Measurements from ENCODE around the gene RIN3.
"Not testable (repeated sequence)": the region's sequence is repeated elsewhere in the genome, so short reads cannot be mapped to it uniquely, and the experiment has no call there.

Gene RIN3

GRCh38 chr14:92635031-92635430 is 121.5 kb downstream of the RIN3 start:
- DNase-seq: no peak

DNA sequence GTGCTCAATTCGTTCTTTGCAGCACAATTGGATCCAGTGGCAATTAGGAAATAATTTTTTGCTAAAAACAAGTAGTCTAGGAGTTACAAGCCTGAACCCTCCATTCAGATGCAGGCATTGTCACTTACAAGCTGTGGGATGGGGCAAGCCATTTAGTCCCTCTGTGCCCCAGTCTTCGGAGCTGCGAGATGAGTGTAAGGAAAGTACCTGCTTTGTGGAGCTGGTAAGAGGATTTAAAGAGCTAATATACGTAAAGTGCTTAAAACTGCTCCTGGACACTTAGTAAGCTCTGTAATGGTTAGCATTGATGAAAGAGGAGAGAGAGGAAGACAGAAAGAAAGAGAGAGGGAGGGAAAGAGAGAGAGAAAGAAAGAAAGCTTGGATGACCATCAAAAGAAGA is 122.3 kb downstream of the RIN3 start:
- DNase-seq: no peak

DNA sequence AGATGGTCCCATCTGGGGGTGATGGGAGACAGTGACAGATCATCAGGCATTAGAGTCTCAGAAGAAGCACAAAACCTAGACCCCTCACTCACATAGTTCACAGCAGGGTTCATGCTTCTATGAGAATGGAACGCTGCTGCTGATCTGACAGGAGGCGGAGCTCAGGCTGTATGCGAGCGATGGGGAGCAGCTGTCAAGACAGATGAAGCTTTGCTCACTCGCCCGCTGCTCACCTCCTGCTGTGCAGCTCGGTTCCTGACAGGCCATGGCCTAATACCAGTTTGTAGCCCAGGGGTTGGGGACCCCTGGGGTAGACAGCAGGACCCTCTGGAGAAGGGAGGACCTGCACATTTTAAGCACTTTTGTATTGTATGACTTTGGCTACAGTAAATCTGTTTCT is 123.6 kb downstream of the RIN3 start:
- no peak for DNase-seq

DNA sequence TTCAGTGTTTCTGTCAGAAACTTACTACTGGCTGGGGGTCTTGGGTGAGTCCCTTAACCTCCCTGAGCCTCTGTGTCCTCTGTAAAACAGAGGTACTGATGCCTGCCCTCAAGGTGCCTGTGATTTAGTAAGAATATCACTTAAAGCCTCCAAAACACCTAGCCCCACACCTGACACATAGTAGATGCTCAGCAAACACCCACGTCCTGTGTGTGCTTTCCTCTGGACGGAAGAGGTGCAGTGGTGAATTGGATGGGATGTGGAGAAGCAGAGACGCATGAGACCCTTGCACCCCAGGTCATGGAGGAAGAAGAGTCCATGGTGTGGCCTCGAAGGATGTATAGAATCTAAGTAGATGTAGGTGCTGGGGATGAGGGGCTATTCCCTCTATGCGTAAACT is 124.3 kb downstream of the RIN3 start:
- no peak for DNase-seq

DNA sequence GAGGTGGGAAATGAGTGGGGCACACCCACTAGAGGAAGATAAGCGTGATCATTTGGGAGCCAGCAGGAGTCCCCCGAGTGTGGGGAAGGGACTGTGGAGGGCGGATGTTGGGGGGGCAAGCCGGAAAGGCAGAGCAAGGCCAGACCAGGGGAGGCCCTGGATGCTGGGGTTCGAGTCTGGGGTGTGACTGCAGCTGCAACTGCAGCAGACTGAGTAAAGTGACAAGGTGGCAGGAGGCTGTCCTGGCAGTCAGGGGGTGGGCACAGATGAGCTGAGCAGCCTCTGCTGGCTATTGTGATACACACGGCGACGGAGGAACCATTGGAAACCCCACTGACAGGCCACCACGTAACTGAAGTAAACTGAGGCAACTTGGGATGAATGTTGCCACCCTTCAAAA is 124.7 kb downstream of the RIN3 start:
- no peak for DNase-seq

GRCh38 chr14:92638904-92639303 is 125.3 kb downstream of the RIN3 start:
- no peak for DNase-seq

- DNase-seq: not testable (repeated sequence)
Observed at GRCh38 chr14:92639472-92640117, 126.0 kb downstream of the RIN3 start.

- DNase-seq: no peak
Observed at GRCh38 chr14:92641306-92641705, 127.7 kb downstream of the RIN3 start.

DNA sequence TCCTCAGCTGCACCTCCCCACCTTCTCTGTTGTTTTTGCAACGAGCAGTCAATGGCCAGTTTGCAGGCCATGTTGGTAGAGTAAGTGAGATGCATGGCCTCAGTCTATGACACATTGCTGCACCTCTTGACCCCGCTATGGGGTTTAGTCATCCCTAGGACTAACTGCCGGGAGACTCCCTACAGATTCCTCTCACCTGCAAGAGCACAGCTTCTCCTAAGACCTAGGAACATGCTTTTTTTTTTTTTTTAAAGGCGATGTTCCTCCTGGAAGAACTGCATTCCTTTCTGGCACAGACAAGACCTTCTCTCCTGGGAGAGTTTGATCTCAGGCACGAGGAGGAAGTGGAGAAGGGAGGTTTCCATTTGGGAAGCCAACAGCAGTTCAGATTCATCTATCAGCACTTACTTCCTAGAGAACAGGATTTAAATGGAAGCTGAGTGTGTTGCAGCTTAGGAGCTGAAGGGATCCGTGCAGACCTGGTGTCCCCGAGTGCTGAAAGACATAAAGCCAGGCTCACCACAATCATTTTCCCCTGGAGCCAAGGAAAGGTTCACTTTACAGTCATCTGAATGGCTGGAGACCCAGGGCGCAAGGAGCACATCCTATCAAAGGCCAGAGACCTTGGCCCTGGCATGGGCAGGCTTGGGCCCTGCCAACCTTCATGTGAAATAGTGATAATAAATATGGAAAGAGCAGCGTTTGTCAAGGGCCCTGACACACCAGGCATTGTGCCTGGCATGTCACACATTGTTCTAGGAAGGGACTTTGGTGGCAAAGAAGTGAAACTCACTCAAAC is 130.8 kb downstream of the RIN3 start:
- no peak for DNase-seq

DNA sequence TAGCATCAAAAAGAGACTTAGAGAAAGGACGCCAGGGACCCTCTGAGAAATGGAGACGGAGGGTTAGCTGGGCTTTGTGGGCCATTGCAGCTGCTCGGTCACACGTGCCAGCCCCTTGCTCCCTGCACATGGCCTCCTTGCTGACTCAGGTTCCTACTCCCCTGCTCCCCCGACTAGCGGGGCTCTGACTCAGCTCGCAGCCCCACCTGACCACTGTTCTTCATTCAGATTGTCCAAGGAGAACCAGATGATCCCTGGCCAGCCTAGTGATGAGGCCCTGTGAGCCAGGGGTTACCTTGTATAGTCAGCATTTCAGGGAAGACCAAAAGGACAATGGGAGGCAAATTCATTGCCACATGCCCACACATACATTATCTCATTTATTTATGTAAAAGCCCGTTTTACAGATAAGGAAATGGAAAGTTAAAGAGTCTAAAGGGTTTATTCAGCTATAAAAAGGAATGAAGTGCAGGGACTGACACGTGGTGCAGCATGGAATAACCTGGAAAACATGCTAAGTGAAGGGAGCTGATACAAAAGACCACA is 131.5 kb downstream of the RIN3 start:
- DNase-seq: no peak

GRCh38 chr14:92645841-92646478 is 132.4 kb downstream of the RIN3 start:
- DNase-seq: no peak

DNA sequence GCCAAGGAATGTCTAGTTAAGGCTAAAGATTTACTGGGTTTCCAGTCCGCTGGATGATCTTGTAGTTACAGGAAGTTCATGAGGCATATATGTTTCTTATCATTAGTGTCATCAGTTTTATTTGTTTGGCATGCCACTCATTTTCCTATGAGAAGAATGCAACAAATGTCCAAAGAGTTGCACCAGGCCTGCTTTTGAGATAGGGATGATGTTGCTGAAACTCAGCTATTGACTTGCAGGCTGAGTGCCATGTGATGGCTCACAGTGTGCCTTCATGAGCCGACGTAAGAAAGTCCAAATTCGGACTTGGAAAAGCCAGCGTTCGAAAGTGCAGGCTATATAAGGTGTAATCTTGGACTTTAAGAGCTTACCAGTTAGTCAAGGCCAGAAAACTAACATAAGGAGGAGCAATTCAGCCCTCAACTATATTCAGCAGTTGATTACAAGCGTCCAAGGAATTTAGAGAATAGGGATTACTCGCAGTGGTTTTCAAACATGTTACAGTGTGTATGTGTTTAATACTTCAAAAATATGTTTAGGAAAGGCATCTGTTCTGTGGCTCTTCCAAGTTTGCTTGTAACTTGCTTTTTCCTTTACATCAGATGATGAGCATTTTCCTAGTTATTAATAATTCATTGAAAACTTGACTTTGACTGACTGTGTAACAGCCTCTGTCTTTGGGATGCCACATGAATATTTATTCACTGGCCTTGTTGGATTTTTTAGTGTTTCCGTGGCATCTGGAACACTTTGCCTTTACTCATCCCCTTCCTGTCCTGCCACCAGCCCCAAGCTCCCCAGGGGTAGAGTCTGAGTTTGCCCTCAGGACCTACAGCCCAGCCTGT is 133.6 kb downstream of the RIN3 start:
- no peak for DNase-seq

DNA sequence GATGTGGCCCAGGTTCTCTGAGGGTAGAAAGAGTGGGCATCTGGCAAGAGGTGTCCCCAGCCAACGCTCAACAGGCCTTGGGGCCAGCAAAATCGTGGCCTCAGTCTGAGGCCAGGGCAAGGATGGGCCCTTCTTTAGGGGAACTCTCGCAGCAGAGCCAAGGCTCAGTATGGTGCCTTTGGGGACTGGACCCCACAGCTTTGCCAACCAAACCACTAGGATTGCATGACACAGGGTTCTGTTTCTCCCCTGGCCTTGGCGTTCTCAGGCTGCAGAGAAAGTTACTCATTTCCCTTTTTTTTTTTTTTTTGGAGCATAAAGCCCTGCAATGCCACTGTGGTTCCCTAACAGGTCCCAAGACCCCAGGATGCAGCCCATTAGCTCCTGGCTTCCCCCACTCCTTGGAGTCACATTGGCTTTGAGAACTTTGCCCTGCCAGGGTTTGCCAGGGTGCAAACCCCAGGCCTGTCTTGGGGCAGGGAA is 134.3 kb downstream of the RIN3 start:
- no peak for DNase-seq

GRCh38 chr14:92649066-92649465 is 135.5 kb downstream of the RIN3 start:
- DNase-seq: no peak

DNA sequence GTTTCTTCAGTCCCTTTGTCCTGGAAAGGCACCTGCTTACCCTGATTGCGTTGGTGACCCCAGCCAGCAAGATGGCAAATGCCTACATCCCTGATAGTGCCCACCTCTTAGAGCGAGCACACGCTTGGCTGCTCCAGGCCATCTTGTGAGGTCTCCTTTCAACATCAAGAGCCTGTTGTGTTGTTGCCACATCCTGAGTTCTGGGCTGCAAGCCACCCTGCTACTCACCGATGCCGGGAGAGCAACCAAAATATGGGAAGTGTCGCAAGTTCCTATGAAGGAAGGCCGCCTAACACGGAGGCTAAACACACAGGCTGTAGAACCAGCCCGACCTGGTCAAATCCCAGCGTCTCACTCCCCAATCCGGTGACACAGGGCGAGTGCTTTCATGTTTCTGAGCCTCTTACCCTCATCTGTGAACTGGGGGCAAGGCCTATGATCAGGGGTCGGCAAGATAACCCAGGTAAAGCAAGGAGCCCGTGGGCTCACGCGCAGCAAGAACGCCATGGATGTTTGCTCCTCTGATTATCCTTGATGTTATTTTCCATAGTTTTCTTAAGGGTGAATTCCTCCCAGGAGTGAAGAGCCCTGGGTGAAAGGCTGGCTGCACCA is 136.5 kb downstream of the RIN3 start:
- no peak for DNase-seq

- DNase-seq: no peak
Observed at GRCh38 chr14:92650581-92651105, 137.1 kb downstream of the RIN3 start.

DNA sequence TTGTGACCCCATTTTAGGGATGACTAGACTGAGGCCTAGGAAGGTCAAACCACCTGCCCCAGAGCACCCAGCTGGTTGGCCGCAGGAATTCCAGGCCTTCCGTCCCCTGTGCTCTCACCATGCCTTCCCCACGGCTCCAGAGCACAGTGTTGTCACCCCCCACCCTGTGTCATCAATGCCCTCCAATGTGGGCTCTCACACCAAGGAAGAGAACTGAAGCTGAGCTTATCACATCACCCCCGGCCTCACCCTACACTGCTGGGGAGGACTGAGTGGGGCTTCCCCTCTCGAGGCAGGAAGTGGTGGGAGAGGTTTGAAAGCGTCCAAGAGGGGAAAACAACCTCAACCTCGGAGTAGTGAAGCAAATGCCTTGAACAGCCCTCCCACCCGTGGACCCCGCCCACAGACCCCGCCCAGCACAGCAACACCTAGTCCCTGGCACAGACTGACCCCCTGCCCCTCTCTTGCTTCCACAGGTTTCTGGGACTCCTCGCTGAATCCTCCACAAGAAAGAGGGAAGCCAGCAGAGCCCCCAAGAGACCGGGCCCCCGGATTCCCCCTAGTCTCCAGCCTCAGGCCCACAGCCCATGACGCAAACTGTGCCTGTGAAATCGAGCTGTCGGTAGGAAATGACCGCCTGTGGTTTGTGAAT is 137.7 kb downstream of the RIN3 start:
- DNase-seq: peak; percentile 60 to 65

GRCh38 chr14:92651758-92652406 is 138.3 kb downstream of the RIN3 start:
- peak in 1 of 2 donors; percentile 35 for DNase-seq

DNA sequence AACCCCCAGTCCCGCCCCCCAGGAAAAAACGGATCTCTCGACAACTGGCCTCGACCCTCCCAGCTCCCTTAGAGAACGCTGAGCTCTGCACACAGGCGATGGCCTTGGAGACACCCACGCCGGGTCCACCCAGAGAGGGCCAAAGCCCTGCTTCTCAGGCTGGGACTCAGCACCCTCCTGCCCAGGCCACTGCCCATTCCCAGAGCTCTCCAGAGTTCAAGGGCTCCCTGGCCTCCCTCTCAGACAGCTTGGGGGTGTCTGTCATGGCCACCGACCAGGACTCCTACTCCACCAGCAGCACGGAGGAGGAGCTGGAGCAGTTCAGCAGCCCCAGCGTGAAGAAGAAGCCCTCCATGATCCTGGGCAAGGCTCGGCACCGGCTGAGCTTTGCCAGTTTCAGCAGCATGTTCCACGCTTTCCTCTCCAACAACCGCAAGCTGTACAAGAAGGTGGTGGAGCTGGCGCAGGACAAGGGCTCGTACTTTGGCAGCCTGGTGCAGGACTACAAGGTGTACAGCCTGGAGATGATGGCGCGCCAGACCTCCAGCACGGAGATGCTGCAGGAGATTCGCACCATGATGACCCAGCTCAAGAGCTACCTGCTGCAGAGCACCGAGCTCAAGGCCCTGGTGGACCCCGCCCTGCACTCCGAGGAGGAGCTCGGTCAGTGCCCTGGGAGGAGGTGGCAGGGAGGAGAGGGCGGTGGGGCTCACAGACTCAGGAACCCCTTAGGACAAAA is 139.0 kb downstream of the RIN3 start:
- DNase-seq: no peak

- DNase-seq: peak in 1 of 2 donors; percentile 27
Observed at GRCh38 chr14:92653162-92653651, 139.6 kb downstream of the RIN3 start.
